HCT116 (cell line): ENCODE measurements around the gene MEI1. TPM values are rescaled to one million over a fixed set of nuclear protein-coding genes. Genes with fewer than 3 reads are reported as not detected.

Experiments
- ATAC-seq: fragments of 200-7000 bp; cut with Tn5 transposase; 2 replicates; pipeline ENCODE4 v1.9.1; 2020; ENCODE audit warnings: mild to moderate bottlenecking, moderate library complexity
- BruUV-seq: library from RNA; stranded (reverse); fragments of 400-500 nt; replicated peaks from 2 replicates; lab custom pipeline; 2021; lab: Mats Ljungman, UMichigan
- CTCF ChIA-PET: fragments of 300-600 bp; sonication (Branson Sonifier 250); formaldehyde crosslinking; loops from one replicate; lab custom pipeline; 2021; ENCODE audit warnings: antibody characterized with exemption; lab: Charles Lee
- POLR2A ChIA-PET: fragments of 300-600, 350-600 bp; sonication (Branson Sonifier 250); formaldehyde crosslinking; loops from one replicate; lab custom pipeline; 2021; ENCODE audit warnings: antibody characterized with exemption; lab: Charles Lee
- RAD21 ChIA-PET, 2 experiments: fragments of 300-600 bp; sonication (Branson Sonifier 250); formaldehyde crosslinking; loops; one replicate each; lab custom pipeline; 2023; ENCODE audit warnings: low total read pairs in 2 of 2; ENCODE audit not compliant: uncharacterized antibody in 2 of 2, unreplicated experiment in 2 of 2, low non-redundant PET in 1 of 2; lab: Charles Lee
- DNase-seq: peaks from one replicate; pipeline ENCODE4 v3.0.0-alpha.2; 2010; ENCODE audit warnings: low read depth, low spot score
- H2AFZ ChIP-seq: fragments of 200-600 bp; shearing (Covaris generic), sonication (generic); 2 replicates; pipeline ENCODE4 v1.6.1; 2017; ENCODE audit warnings: low read depth, mixed run types, mixed read lengths, antibody characterized with exemption, low read length; ENCODE audit not compliant: poor library complexity, severe bottlenecking
- H3K27ac ChIP-seq: 2 replicates; pipeline ENCODE4 v1.5.1; 2012; ENCODE audit warnings: low read depth, low read length
- H3K27me3 ChIP-seq: fragments of 200-600 bp; sonication (generic); 2 replicates; pipeline ENCODE4 v1.6.1; 2016; ENCODE audit warnings: mixed run types, low read length, mixed read lengths; ENCODE audit not compliant: insufficient read depth
- H3K36me3 ChIP-seq, 2 experiments: fragments of 200-500 bp in 1 of 2; fragments of 200-600 bp in 1 of 2; sonication (Bioruptor generic) in 1 of 2; sonication (generic) in 1 of 2; 2 replicates each; pipeline versions ENCODE4 v1.5.1 to v1.6.1; 2014 to 2016; ENCODE audit warnings: low read length in 2 of 2, inconsistent platforms in 1 of 2, mixed read lengths in 1 of 2, mixed run types in 1 of 2; ENCODE audit not compliant: insufficient read depth in 2 of 2, control insufficient read depth in 1 of 2
- H3K4me1 ChIP-seq, 2 experiments: fragments of 200-600 bp in 1 of 2; sonication (generic) in 1 of 2; 2 replicates each; pipeline versions ENCODE4 v1.5.1 to v1.6.1; 2012 to 2017; ENCODE audit warnings: low read length in 2 of 2, inconsistent platforms in 1 of 2, mild to moderate bottlenecking in 1 of 2, mixed read lengths in 1 of 2, mixed run types in 1 of 2, moderate library complexity in 1 of 2; ENCODE audit not compliant: insufficient read depth in 2 of 2, control insufficient read depth in 1 of 2
- H3K4me2 ChIP-seq: fragments of 200-600 bp; sonication (generic); 2 replicates; pipeline ENCODE4 v1.6.1; 2017; ENCODE audit warnings: mixed run types, low read length, mixed read lengths
- H3K4me3 ChIP-seq, 2 experiments: fragments of 200-600 bp in 1 of 2; sonication (generic) in 1 of 2; replicated peaks in 1 of 2; 2 replicates each; pipeline ENCODE4 v1.5.1; 2011 to 2016; ENCODE audit warnings: low read length in 2 of 2, control low read depth in 1 of 2, low read depth in 1 of 2, mild to moderate bottlenecking in 1 of 2, mixed read lengths in 1 of 2, mixed run types in 1 of 2
- H3K79me2 ChIP-seq: fragments of 200-600 bp; sonication (generic); 2 replicates; pipeline ENCODE4 v1.6.1; 2017; ENCODE audit warnings: mild to moderate bottlenecking, mixed run types, low read length, moderate library complexity, mixed read lengths; ENCODE audit not compliant: insufficient read depth
- H3K9ac ChIP-seq: fragments of 200-600 bp; sonication (generic); 2 replicates; pipeline ENCODE4 v1.6.1; 2016; ENCODE audit warnings: low read length, mixed read lengths
- H3K9me2 ChIP-seq: fragments of 200-600 bp; sonication (generic), shearing (Covaris generic); 2 replicates; pipeline ENCODE4 v1.6.1; 2017; ENCODE audit warnings: mixed run types, mild to moderate bottlenecking, moderate library complexity; ENCODE audit not compliant: insufficient read depth
- H3K9me3 ChIP-seq, 2 experiments: fragments of 200-500 bp in 1 of 2; fragments of 200-600 bp in 1 of 2; sonication (Bioruptor generic) in 1 of 2; sonication (generic) in 1 of 2; 2 replicates each; pipeline ENCODE4 v1.6.1; 2014 to 2017; ENCODE audit warnings: low read length in 2 of 2, mixed read lengths in 2 of 2, inconsistent platforms in 1 of 2, low read depth in 1 of 2, mild to moderate bottlenecking in 1 of 2, mixed run types in 1 of 2, moderate library complexity in 1 of 2; ENCODE audit not compliant: control insufficient read depth in 1 of 2, insufficient read depth in 1 of 2
- H4K20me1 ChIP-seq: fragments of 200-600 bp; sonication (generic), shearing (Covaris generic); 2 replicates; pipeline ENCODE4 v1.6.1; 2017; ENCODE audit warnings: mixed run types, mild to moderate bottlenecking, moderate library complexity; ENCODE audit not compliant: insufficient read depth
- CEBPB ChIP-seq: IDR thresholded peaks from 2 replicates; pipeline ENCODE4 v1.6.1; 2012; ENCODE audit warnings: low read depth
- ELF1 ChIP-seq: IDR thresholded peaks from 2 replicates; pipeline ENCODE4 v1.6.1; 2012; ENCODE audit warnings: low read depth, borderline replicate concordance
- EZH2phosphoT487 ChIP-seq: fragments of 200-600 bp; IDR thresholded peaks from 2 replicates; pipeline ENCODE4 v1.6.1; 2018; ENCODE audit warnings: antibody characterized with exemption, borderline replicate concordance
- POLR2A ChIP-seq: IDR thresholded peaks from 2 replicates; pipeline ENCODE4 v1.7.0; 2011; ENCODE audit warnings: borderline replicate concordance; ENCODE audit not compliant: insufficient read depth, insufficient read length; ENCODE audit errors: extremely low read depth
- POLR2AphosphoS5 ChIP-seq: IDR thresholded peaks from 2 replicates; pipeline ENCODE4 v1.6.1; 2011; ENCODE audit warnings: mild to moderate bottlenecking, low read depth, low read length, moderate library complexity
- ZBTB33 ChIP-seq: IDR thresholded peaks from 2 replicates; pipeline ENCODE4 v1.6.1; 2011; ENCODE audit warnings: mild to moderate bottlenecking, low read length, moderate library complexity; ENCODE audit not compliant: insufficient replicate concordance; ENCODE audit errors: extremely low read depth
- intact Hi-C: fragments of 100-400 bp; cut with micrococcal nuclease; formaldehyde crosslinking; loops from 2 replicates; pipeline ENCODE4 v1.10.0; 2022
- total RNA-seq: library from RNA; stranded (reverse); gene quantifications from one replicate; pipeline ENCODE4 v1.2.1, GENCODE V29; 2021; ENCODE audit not compliant: unreplicated experiment
- TF ChIP-seq, protein P1 (sequence below): IDR thresholded peaks from 2 replicates; pipeline ENCODE4 v1.6.1; 2012

The MEI1 gene
- total RNA-seq, 1 experiment from 2014 or later = 0.64 TPM

DNA sequence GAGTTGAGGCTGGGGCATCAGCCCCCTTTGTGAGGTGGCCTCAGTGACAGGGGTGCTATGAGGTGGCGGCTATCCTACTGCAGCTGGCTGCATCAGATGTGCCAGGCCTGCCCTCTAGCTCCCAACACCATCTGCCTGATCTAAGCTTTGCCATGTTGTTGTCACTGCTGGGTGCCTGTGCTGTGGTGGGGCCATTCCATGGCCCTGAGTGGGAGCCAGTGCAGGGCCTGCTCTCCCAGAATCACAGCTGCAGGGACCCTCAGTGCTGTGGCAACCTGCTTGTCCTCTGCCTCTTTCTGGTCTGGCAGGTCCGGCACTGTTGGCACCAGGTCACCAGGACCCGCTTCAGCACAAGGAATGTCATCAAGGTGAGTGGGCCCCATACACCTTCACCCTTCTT lies 8.8 kb upstream of the MEI1 start:
- ATAC-seq = no peak

More for the DNA sequence above, 8.8 kb upstream of the MEI1 start:
- CTCF ChIA-PET = no interaction called here
- POLR2A ChIA-PET = no interaction called here
- no peak overlapping the region for H3K9ac ChIP-seq
- no peaks in the 10 kb centered on the region for H3K27me3 ChIP-seq
- H3K4me2 ChIP-seq = peak overlapping the region; percentile 95; the same call in 1 of the 2 replicates
- peaks cover 0 to 3% of the 10 kb centered on the region in 2 experiments; a peak in 1 of 4 replicates for H3K36me3 ChIP-seq
- no peaks in the 10 kb centered on the region for H4K20me1 ChIP-seq
- H3K27ac ChIP-seq = no peak overlapping the region; the same call in 1 of the 2 replicates
- TF ChIP-seq POLR2A (no peak), POLR2AphosphoS5 (no peak), EZH2phosphoT487 (no peak), ELF1 (no peak), ZBTB33 (no peak), CEBPB (no peak)
- TF ChIP-seq, protein P1, sequence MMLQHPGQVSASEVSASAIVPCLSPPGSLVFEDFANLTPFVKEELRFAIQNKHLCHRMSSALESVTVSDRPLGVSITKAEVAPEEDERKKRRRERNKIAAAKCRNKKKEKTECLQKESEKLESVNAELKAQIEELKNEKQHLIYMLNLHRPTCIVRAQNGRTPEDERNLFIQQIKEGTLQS = no peak
- H3K4me3 ChIP-seq = no peak overlapping the region
- DNase-seq = no peak
- H2AFZ ChIP-seq = no peak overlapping the region
- no peaks in the 10 kb centered on the region for H3K9me3 ChIP-seq
- no peaks in the 10 kb centered on the region for H3K9me2 ChIP-seq
- peaks cover 0 to 25% of the 10 kb centered on the region in 2 experiments; a peak in 3 of 4 replicates for H3K4me1 ChIP-seq
- RAD21 ChIA-PET = no interaction called here
- no TSS peak for BruUV-seq
- H3K79me2 ChIP-seq = peaks cover 42% of the 10 kb centered on the region
- intact Hi-C loops = no loop called here
